ENCODE measurements around the gene SLC25A39. TPM values are rescaled to one million over a fixed set of nuclear protein-coding genes. Genes with fewer than 3 reads are reported as not detected.

Gene SLC25A39
- total RNA-seq (2016; rRNA removed; fragmentation: Illumina TruSeq; extraction: Trizol) (119 and 151 TPM in 2 replicates), polyA plus RNA-seq (2011; rRNA removed) (144 and 164 TPM in 2 replicates), polyA minus RNA-seq (2011; rRNA and poly(A)+ RNA removed; ENCODE audit: low replicate concordance) (136 and 157 TPM in 2 replicates), Bru-seq, nascent RNA (percentile 75 among the genes with signal in this experiment), BruChase-seq, experiment 1, labeled RNA remaining after a 6-hour chase (percentile 92 among the genes with signal in this experiment), BruChase-seq, experiment 2, labeled RNA remaining after a 2-hour chase (percentile 89 among the genes with signal in this experiment)
- total RNA-seq (2016; cell fraction: cytosol; rRNA removed; fragmentation: Illumina TruSeq; extraction: Trizol; ENCODE audit: low read depth): 410 and 476 TPM in 2 replicates
- total RNA-seq (2016; cell fraction: insoluble cytoplasmic fraction; rRNA removed; fragmentation: Illumina TruSeq; extraction: Trizol): 99.0 and 156 TPM in 2 replicates
- total RNA-seq (2016; cell fraction: membrane; rRNA removed; fragmentation: Illumina TruSeq; extraction: Trizol): 478 and 550 TPM in 2 replicates
- 88.4 and 102 TPM in 2 replicates for total RNA-seq (2016; cell fraction: nucleus; rRNA removed; fragmentation: Illumina TruSeq; extraction: Trizol)
- polyA plus RNA-seq (2011; cell fraction: cytosol; rRNA removed): 120 and 173 TPM in 2 replicates
- 432 and 489 TPM in 2 replicates for polyA plus RNA-seq (2011; cell fraction: nucleus; rRNA removed)
- 90.6 and 129 TPM in 2 replicates for polyA plus RNA-seq (2012)
- polyA plus RNA-seq (2016; cell fraction: cytosol; fragmentation: Illumina TruSeq; extraction: Trizol; ENCODE audit: low read depth): 809 and 889 TPM in 2 replicates
- 161 and 204 TPM in 2 replicates for polyA plus RNA-seq (2016; cell fraction: insoluble cytoplasmic fraction; fragmentation: Illumina TruSeq; extraction: Trizol; ENCODE audit: low read depth)
- polyA plus RNA-seq (2016; cell fraction: membrane; fragmentation: Illumina TruSeq; extraction: Trizol; ENCODE audit: low read depth): 764 and 806 TPM in 2 replicates
- polyA plus RNA-seq (2016; cell fraction: nucleus; fragmentation: Illumina TruSeq; extraction: Trizol; ENCODE audit: insufficient read depth, low read depth): 299 and 303 TPM in 2 replicates
- 35.4 and 57.5 TPM in 2 replicates for polyA minus RNA-seq (2011; cell fraction: cytosol; rRNA and poly(A)+ RNA removed)
- 45.3 and 47.1 TPM in 2 replicates for polyA minus RNA-seq (2011; cell fraction: nucleus; rRNA and poly(A)+ RNA removed)
- long read RNA-seq, experiment 1, transcript SLC25A39-202 (12 exons, 1,565 nt): minor isoform, 66 of 519 reads
- long read RNA-seq, experiment 1, transcript SLC25A39-201 (12 exons, 1,607 nt): major isoform, 332 of 519 reads
- long read RNA-seq, experiment 1, transcript SLC25A39-203 (11 exons, 1,274 nt): minor isoform, 21 of 519 reads
- long read RNA-seq, experiment 1, transcript SLC25A39-212 (12 exons, 1,542 nt): minor isoform, 5 of 519 reads
- long read RNA-seq, experiment 1, partial matches to known transcripts: 31 of 519 reads
- long read RNA-seq, experiment 1, other reads (novel, unspliced or antisense): 64 of 519 reads
- long read RNA-seq, experiment 2, transcript SLC25A39-202 (12 exons, 1,565 nt): minor isoform, 30 of 371 reads
- long read RNA-seq, experiment 2, transcript SLC25A39-203 (11 exons, 1,274 nt): minor isoform, 15 of 371 reads
- long read RNA-seq, experiment 2, transcript SLC25A39-201 (12 exons, 1,607 nt): major isoform, 192 of 371 reads
- long read RNA-seq, experiment 2, partial matches to known transcripts: 28 of 371 reads
- long read RNA-seq, experiment 2, other reads (novel, unspliced or antisense): 105 of 371 reads

- Histone ChIP-seq H4K20me1 (ENCODE audit: insufficient read depth, low read length) (no peaks in the 10 kb centered on the region), H2AFZ (ENCODE audit: low read length) (no peak within 1 kb of the TSS), H3K79me2 (ENCODE audit: insufficient read depth, low read length) (peaks cover 14% of the 10 kb centered on the region), H3K9me3 (ENCODE audit: low read length) (no peaks in the 10 kb centered on the region), H3K27me3 (ENCODE audit: control insufficient read depth in 1 of 2, insufficient read depth in 2 of 2, low read length in 2 of 2) (no peaks in the 10 kb centered on the region; a peak in 3 of 5 replicates), H3K4me3 (replicated peaks in 1 of 3; ENCODE audit: insufficient read depth in 1 of 3, low read depth in 2 of 3, low read length in 3 of 3) (peak within 1 kb of the TSS; percentile 78 to 97 (median 91)), H3K4me1 (ENCODE audit: insufficient read depth, low read length) (peaks cover 55% of the 10 kb centered on the region), H3K36me3 (replicated peaks in 1 of 2; ENCODE audit: control insufficient read depth in 1 of 2, insufficient read depth in 2 of 2, low read length in 2 of 2) (peaks cover 17 to 29% of the 10 kb centered on the region in 2 experiments; a peak in 4 of 5 replicates), H3K27ac (ENCODE audit: extremely low read length, insufficient read depth, low read length) (peak within 1 kb of the TSS; percentile 61), H3K4me2 (ENCODE audit: low read depth, low read length) (peak within 1 kb of the TSS; percentile 97), H3K9ac (ENCODE audit: insufficient read depth, low read depth, low read length) (peak within 1 kb of the TSS; percentile 90)
- FAIRE-seq: peak; percentile 62
- no TSS peak for BruUV-seq (replicated peaks)
- ChIA-PET CTCF (ENCODE audit: low intra/inter-chr PET ratio, low total read pairs) (no interaction called here), POLR2A (interaction anchor here (0.5 to 1.9 kb wide), 8 partner anchors 12 to 142 kb away, joined by 3 to 8 read pairs (median 6); partner anchors contain the start of genes ATXN7L3, GRN, TMUB2 and UBTF)
- intact Hi-C loops (cut with micrococcal nuclease; ENCODE audit: unreplicated experiment) (loop anchor here (2.0 to 10.0 kb wide), 3 partner anchors 50 to 122 kb away; partner anchors contain the start of gene UBTF), in situ Hi-C loops (cut with HindIII; ENCODE audit: extremely low pct_ligation_motif_present, low pct_unique_long_range_greater_than_20kb) (loop anchor here (5.0 kb wide), 1 partner anchor 102 kb away; no protein-coding TSS in a partner anchor)
- peak; percentile 80 for ATAC-seq
- peak; percentile 85 for DNase-seq (ENCODE audit: low spot score)
- 19% methylated on average over 35 of the region's 85 CpGs for WGBS (ENCODE audit: low lambda C conversion rate)
- TF ChIP-seq BORCS8-MEF2B (CRISPR knock-in tag; IDR thresholded peaks at IDR 0.05) (peak; percentile 54), RNF2 (conservative IDR thresholded peaks at IDR 0.05; ENCODE audit: low read depth) (peak; percentile 89; the same call in 1 of the 2 replicates), ZNF256 (CRISPR knock-in tag; conservative IDR thresholded peaks at IDR 0.05) (no peak), THRA (CRISPR knock-in tag; IDR thresholded peaks at IDR 0.05; ENCODE audit: borderline replicate concordance) (no peak), IKZF4 (CRISPR knock-in tag; IDR thresholded peaks at IDR 0.05; ENCODE audit: borderline replicate concordance, low read depth, not compliant biosample characterization) (peak; percentile 68), HMGXB4 (CRISPR knock-in tag; IDR thresholded peaks at IDR 0.05; ENCODE audit: borderline replicate concordance in 1 of 2, low read depth in 1 of 2) (peak; percentile 44 to 54; a peak in 3 of 4 replicates), CBX1 (IDR thresholded peaks at IDR 0.05; ENCODE audit: low read depth) (peak; percentile 85), ZNF180 (CRISPR knock-in tag; IDR thresholded peaks at IDR 0.05; ENCODE audit: borderline replicate concordance, low read depth) (0 out of 2 replicates have a peak, but pooled peaks have one; percentile 69), CCDC6 (CRISPR knock-in tag; IDR thresholded peaks at IDR 0.05) (0 out of 2 replicates have a peak, but pooled peaks have one; percentile 89)
Observed at GRCh38 chr17:44324571-44325275, at the start of gene SLC25A39. TSS of gene SLC25A39 (minus strand) at chr17:44324823. CDS start at chr17:44323562, 1,261 bp downstream.
